Endothelial cell (in vitro differentiated cells): ENCODE data around the gene GSG1L. TPM values are rescaled to one million over a fixed set of nuclear protein-coding genes. Genes with fewer than 3 reads are reported as not detected.
A peak's percentile ranks its signal among the peaks of the same experiment; 100 is the strongest.

Experiments
- DNase-seq: peaks from one replicate; pipeline ENCODE4 v3.0.0; 2021; ENCODE audit warnings: low spot score
- H3K27ac Mint-ChIP-seq: one replicate; pipeline ENCODE4 v1.8.0; 2021; ENCODE audit warnings: mixed read lengths, inconsistent platforms; ENCODE audit not compliant: unreplicated experiment
- H3K27me3 Mint-ChIP-seq: one replicate; pipeline ENCODE4 v1.8.0; 2021; ENCODE audit warnings: mild to moderate bottlenecking, moderate library complexity, mixed read lengths, inconsistent platforms; ENCODE audit not compliant: unreplicated experiment
- H3K36me3 Mint-ChIP-seq: one replicate; pipeline ENCODE4 v1.8.0; 2021; ENCODE audit warnings: mild to moderate bottlenecking, low read depth, mixed read lengths, inconsistent platforms; ENCODE audit not compliant: unreplicated experiment
- H3K4me1 Mint-ChIP-seq: one replicate; pipeline ENCODE4 v1.8.0; 2021; ENCODE audit warnings: mild to moderate bottlenecking, mixed read lengths, inconsistent platforms; ENCODE audit not compliant: unreplicated experiment
- H3K4me3 Mint-ChIP-seq: one replicate; pipeline ENCODE4 v1.8.0; 2021; ENCODE audit warnings: mild to moderate bottlenecking, mixed read lengths, inconsistent platforms; ENCODE audit not compliant: unreplicated experiment
- H3K9me3 Mint-ChIP-seq: one replicate; pipeline ENCODE4 v1.8.0; 2021; ENCODE audit warnings: mixed read lengths, inconsistent platforms; ENCODE audit not compliant: unreplicated experiment
- total RNA-seq: library from RNA; stranded (reverse); fragmentation: NEBNext Ultra II Directional; extraction: Animal tissue kit (Norgen Biotek cat#: 25700); gene quantifications from one replicate; pipeline ENCODE4 v1.2.1, GENCODE V29; 2021; ENCODE audit not compliant: unreplicated experiment
- TF ChIP-seq, protein P1 (sequence below): fragments of 200-600 bp; sonication (generic); IDR thresholded peaks from one replicate; pipeline ENCODE4 v1.5.0; 2021; ENCODE audit warnings: antibody characterized with exemption; ENCODE audit not compliant: unreplicated experiment

GSG1L gene
- total RNA-seq, 1 donor from 2014 or later = 0.38 TPM

DNA sequence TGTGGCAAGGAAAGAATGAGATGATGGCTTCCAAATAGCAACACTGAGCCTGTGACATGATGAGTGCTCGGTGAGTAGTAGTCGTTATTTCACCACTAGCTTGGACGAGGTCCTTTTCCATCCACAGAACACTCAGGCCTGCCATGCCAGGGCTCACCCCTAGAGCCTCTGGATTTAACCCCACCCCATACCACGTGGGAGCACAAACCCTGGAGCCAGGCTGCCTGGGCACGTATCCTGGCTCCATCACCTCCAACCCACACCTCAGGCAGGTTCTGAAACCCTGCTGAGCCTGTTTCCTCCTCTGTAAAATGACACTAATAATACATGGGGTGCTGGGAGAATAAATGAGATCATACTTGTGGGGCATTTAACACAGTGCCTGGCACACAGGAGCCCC lies 321.2 kb downstream of the GSG1L start:
- TF ChIP-seq, protein P1, sequence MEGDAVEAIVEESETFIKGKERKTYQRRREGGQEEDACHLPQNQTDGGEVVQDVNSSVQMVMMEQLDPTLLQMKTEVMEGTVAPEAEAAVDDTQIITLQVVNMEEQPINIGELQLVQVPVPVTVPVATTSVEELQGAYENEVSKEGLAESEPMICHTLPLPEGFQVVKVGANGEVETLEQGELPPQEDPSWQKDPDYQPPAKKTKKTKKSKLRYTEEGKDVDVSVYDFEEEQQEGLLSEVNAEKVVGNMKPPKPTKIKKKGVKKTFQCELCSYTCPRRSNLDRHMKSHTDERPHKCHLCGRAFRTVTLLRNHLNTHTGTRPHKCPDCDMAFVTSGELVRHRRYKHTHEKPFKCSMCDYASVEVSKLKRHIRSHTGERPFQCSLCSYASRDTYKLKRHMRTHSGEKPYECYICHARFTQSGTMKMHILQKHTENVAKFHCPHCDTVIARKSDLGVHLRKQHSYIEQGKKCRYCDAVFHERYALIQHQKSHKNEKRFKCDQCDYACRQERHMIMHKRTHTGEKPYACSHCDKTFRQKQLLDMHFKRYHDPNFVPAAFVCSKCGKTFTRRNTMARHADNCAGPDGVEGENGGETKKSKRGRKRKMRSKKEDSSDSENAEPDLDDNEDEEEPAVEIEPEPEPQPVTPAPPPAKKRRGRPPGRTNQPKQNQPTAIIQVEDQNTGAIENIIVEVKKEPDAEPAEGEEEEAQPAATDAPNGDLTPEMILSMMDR = no peak
- DNase-seq = no peak
- Mint-ChIP-seq H3K27me3 (peaks cover 4% of the 10 kb centered on the region), H3K36me3 (peaks cover 17% of the 10 kb centered on the region), H3K9me3 (no peaks in the 10 kb centered on the region), H3K27ac (no peak overlapping the region), H3K4me1 (peaks cover 12% of the 10 kb centered on the region), H3K4me3 (no peak overlapping the region)

GRCh38 chr16:27740496-27741201 lies 322.9 kb downstream of the GSG1L start:
- Mint-ChIP-seq H3K27ac (no peak overlapping the region), H3K4me1 (peaks cover 8% of the 10 kb centered on the region), H3K27me3 (no peaks in the 10 kb centered on the region), H3K9me3 (no peaks in the 10 kb centered on the region), H3K36me3 (peaks cover 21% of the 10 kb centered on the region), H3K4me3 (no peak overlapping the region)
- TF ChIP-seq, protein P1 = no peak
- DNase-seq = no peak

DNA sequence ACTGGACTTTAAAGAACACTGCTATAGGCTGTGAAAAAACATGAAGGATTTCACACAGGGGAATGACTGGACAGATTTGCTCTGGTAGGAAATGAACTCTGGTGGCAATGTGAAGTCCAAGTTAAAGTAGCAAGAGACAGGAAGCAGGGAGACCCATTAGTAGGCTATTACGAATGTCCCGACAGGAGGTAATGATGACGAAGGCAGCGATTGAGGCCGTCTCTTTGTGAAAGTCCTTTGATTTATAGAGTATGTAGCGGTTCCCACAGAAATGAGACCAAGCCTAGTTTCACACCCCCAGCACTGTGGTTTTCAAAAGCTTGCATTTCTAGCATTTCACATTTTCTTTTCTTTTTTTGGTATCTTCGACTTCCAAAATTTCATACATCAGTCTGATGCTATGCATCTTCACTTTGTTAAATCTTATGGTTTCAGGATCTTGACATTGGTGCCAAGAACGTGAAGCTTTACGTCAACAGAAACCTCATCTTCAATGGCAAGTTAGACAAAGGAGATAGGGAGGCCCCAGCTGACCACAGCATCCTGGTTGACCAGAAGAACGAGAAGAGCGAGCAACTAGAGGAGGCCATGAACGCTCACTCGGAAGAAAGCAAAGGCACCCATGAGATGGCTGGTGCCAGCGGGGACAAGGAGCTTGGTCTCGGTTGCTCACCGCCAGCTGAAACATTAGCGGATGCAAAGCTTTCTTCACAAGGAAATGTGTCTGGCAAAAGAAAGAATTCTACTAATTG lies 323.7 kb downstream of the GSG1L start:
- peak overlapping the region; percentile 54 for H3K4me3 Mint-ChIP-seq
- H3K4me1 Mint-ChIP-seq = peaks cover 8% of the 10 kb centered on the region
- H3K27ac Mint-ChIP-seq = no peak overlapping the region
- no peaks in the 10 kb centered on the region for H3K27me3 Mint-ChIP-seq
- DNase-seq = no peak
- H3K36me3 Mint-ChIP-seq = peaks cover 14% of the 10 kb centered on the region
- no peaks in the 10 kb centered on the region for H3K9me3 Mint-ChIP-seq
- TF ChIP-seq, protein P1 = no peak

- TF ChIP-seq, protein P1 = no peak
- no peak overlapping the region for H3K4me3 Mint-ChIP-seq
- no peak for DNase-seq
- no peaks in the 10 kb centered on the region for H3K27me3 Mint-ChIP-seq
- peaks cover 14% of the 10 kb centered on the region for H3K36me3 Mint-ChIP-seq
- peaks cover 8% of the 10 kb centered on the region for H3K4me1 Mint-ChIP-seq
- H3K9me3 Mint-ChIP-seq = no peaks in the 10 kb centered on the region
- H3K27ac Mint-ChIP-seq = no peak overlapping the region
These were observed 324.9 kb downstream of the GSG1L start for GRCh38 chr16:27738596-27738995.

Other genes starting within 250 kb of the GSG1L start
- 155 TPM for gene XPO6, start 148.3 kb upstream of the GSG1L start, total RNA-seq
- gene SBK1, start 228.8 kb upstream of the GSG1L start, total RNA-seq = 22.9 TPM